ENCODE data around the gene MAPK8IP3.

MAPK8IP3 gene

DNA sequence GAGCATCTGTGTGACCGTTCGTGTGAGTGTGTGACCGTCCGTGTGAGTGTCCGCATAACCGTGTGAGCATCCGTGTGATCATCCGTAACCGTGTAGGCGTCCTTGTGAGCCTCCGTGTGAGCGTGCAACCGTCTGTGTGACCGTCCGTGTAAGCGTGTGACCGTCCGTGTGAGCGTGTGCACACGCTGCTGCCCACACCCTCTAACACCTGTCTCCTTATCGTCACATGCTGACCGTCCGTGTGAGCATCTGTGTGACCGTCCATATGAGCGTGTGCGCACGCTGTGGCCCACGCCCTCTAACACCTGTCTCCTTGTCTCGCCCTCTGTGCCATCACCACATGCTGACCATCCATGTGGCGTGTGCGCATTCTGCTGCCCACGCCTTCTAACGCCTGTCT, 34.2 kb downstream of the MAPK8IP3 start:
- DNase-seq (ENCODE audit: low spot score), result no peak

- no peak for DNase-seq (ENCODE audit: low spot score)
These were observed 34.9 kb downstream of the MAPK8IP3 start for GRCh38 chr16:1740781-1741490.

GRCh38 chr16:1741553-1742165, 35.7 kb downstream of the MAPK8IP3 start:
- DNase-seq (ENCODE audit: low spot score), result no peak

- DNase-seq (ENCODE audit: low spot score), result peak; percentile 10
These were observed 37.7 kb downstream of the MAPK8IP3 start for GRCh38 chr16:1743376-1744337.

GRCh38 chr16:1744338-1744840, 38.4 kb downstream of the MAPK8IP3 start:
- DNase-seq (ENCODE audit: low spot score), result peak; percentile 37

GRCh38 chr16:1745181-1745899, 39.3 kb downstream of the MAPK8IP3 start:
- DNase-seq (ENCODE audit: low spot score), result peak; percentile 12

DNA sequence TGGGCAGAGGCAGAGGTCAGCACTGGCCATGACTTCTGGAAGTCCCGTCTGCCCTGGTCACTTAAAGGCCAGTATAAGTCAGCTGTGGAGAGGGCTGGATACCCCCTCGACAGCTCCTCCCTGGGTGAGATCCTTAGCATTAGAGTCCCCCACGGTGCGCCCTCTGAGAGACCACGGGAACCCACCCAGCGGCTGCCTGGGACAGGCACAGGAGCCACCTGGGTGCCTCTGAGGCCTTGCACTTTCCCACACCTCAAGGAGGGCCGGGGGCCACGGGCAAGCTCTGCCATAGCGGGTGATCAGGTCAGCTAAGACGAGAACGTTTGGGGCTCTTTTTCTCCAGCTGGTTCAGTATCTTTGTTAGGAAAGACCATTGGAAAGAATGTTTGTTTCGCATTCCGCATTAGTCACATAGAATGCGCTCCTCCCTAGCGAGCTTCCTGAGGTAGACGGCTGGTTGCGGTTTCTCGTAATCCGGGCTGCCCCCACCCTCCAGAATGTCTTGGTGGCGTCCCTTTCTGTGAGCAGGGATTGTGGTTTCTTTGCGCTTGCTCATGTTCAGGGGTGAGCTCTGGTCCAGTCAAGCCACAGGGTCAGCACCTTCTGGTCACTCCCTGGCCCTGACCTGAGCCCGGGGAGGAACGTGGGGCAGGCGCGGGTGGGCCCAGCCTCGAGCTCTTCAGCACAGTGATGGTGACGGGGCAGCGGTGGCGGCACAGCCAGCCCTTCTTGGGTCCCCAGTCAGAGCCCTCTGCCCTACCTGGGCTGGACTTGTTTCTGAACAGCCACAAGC, 40.1 kb downstream of the MAPK8IP3 start:
- peak; percentile 21 for DNase-seq (ENCODE audit: low spot score)

- peak; percentile 12 for DNase-seq (ENCODE audit: low spot score)
These were observed 40.7 kb downstream of the MAPK8IP3 start for GRCh38 chr16:1746693-1747195.

- DNase-seq (ENCODE audit: low spot score), result no peak
These were observed 41.9 kb downstream of the MAPK8IP3 start for GRCh38 chr16:1747934-1748333.

- DNase-seq (ENCODE audit: low spot score), result no peak
These were observed 43.4 kb downstream of the MAPK8IP3 start for GRCh38 chr16:1749152-1750117.

- no peak for DNase-seq (ENCODE audit: low spot score)
These were observed 46.0 kb downstream of the MAPK8IP3 start for GRCh38 chr16:1751946-1752345.

GRCh38 chr16:1752853-1753252, 46.9 kb downstream of the MAPK8IP3 start:
- DNase-seq (ENCODE audit: low spot score), result no peak

DNA sequence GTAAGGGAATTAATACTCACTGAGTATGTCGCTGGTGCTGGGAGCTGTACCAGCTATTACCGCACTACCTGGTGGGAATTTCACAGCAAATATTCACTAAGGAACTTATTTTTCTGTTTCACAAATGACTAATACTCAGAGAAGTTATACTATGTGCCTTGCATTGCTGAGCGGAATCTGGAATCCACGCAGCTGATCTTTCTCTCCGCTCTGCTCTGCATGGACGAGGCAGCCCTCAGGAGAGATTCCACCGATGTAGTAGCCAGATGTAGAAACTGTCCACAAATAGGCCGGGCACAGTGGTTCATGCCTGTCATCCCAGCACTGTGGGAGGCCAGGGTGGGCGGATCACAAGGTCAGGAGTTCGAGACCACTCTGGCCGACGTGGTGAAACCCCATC, 48.2 kb downstream of the MAPK8IP3 start:
- DNase-seq (ENCODE audit: low spot score), result no peak

GRCh38 chr16:1757714-1758461, 51.9 kb downstream of the MAPK8IP3 start:
- no peak for DNase-seq (ENCODE audit: low spot score)

- no peak for DNase-seq (ENCODE audit: low spot score)
These were observed 52.9 kb downstream of the MAPK8IP3 start for GRCh38 chr16:1758923-1759322.

DNA sequence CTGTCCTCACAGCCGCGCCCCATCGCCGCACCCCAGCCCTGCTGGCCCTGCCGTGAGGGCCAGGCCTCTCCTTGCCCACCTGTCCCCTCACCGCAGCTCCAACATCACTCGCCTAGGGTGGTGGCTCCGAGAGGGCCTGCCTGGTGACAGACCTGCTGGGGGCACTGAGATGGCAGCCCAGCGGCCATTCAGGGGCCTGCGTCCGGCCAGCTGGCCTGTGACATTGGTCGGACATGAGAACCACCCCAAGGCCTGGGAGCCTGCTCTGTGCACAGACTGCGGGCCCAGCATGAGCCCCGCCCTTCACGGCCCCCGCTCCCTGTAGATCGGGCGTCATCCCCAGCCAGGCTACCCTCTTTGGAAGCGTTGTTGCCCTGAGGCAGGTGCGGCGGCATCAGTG, 53.5 kb downstream of the MAPK8IP3 start:
- DNase-seq (ENCODE audit: low spot score), result no peak

GRCh38 chr16:1760911-1761310, 54.9 kb downstream of the MAPK8IP3 start:
- DNase-seq (ENCODE audit: low spot score), result no peak

GRCh38 chr16:1761751-1762150, 55.8 kb downstream of the MAPK8IP3 start:
- DNase-seq (ENCODE audit: low spot score), result no peak
